A549 treated with RU486 at 1 μM for 4 hours (cell line): ENCODE results near the gene GDPD1. TPM values are rescaled to one million over a fixed set of nuclear protein-coding genes. Genes with fewer than 3 reads are reported as not detected.

Source experiments
- total RNA-seq: library from RNA; stranded (reverse); fragments of 200-300 nt; extraction: Qiagen RNA extraction; gene quantifications from 5 replicates; pipeline ENCODE4 v1.2.3, GENCODE V29; 2022; ENCODE audit warnings: low read depth

The GDPD1 gene
- 0.47 to 1.0 TPM (median 0.83 TPM) in 5 replicates for total RNA-seq

DNA sequence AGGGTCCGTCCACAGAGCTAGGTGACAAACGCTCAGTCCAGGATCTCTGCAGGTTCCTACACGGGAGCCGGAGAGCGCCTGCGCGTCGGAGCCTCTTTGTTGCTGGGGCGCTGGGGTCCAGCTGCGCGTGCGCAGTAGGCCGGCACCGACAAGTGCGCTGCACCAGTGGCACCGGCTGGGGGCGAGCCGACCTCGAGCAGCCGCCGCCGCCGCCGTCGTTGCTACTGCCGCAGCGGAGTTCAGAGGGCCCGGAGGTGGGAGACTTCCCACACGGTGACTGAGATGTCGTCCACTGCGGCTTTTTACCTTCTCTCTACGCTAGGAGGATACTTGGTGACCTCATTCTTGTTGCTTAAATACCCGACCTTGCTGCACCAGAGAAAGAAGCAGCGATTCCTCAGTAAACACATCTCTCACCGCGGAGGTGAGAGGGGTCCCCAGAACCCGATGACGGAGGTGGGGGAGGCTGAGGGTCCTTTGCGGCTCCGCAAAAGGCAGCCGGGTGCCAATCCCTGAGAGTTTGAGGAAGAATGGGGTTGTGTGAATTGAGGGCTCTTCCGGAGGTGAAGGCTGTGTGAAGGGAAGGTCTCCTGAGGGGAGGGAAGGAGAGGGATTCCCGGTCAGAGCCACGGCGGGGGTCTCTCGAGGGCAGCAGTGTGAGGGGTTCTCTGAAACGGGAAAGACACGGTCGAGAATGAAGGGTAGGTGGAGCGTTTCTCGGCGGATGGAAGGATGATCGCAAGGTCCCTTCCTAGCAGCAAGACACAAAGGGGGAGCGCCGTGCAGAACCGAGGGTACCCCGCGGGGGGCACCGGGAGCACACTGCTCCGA lies at the start of gene GDPD1:
Gene GDPD1 (plus strand): TSS at position 184 of the 831 bp plus-strand sequence. CDS start 99 bp downstream, at position 283.

Other genes starting within 250 kb of the GDPD1 start
- 14.1 to 24.3 TPM (median 22.1 TPM) in 5 replicates for gene TRIM37, start 113.6 kb upstream of the GDPD1 start, total RNA-seq
- 90.7 to 183 TPM (median 99.5 TPM) in 5 replicates for gene SKA2, start 65.3 kb upstream of the GDPD1 start, total RNA-seq
- 40.1 to 61.8 TPM (median 55.4 TPM) in 5 replicates for gene PRR11, start 64.8 kb upstream of the GDPD1 start, total RNA-seq
- gene SMG8, start 10.5 kb upstream of the GDPD1 start, total RNA-seq, result 26.5 to 31.0 TPM (median 27.2 TPM) in 5 replicates
- gene YPEL2, start 111.1 kb downstream of the GDPD1 start, total RNA-seq, result 1.0 to 3.3 TPM (median 3.1 TPM) in 5 replicates